ENCODE data around the gene RANBP6. TPM values are rescaled to one million over a fixed set of nuclear protein-coding genes. Genes with fewer than 3 reads are reported as not detected.

Gene RANBP6
- total RNA-seq, 6 experiments from 2014 or later, result 6.2 to 11.7 (median 8.4) TPM

DNA sequence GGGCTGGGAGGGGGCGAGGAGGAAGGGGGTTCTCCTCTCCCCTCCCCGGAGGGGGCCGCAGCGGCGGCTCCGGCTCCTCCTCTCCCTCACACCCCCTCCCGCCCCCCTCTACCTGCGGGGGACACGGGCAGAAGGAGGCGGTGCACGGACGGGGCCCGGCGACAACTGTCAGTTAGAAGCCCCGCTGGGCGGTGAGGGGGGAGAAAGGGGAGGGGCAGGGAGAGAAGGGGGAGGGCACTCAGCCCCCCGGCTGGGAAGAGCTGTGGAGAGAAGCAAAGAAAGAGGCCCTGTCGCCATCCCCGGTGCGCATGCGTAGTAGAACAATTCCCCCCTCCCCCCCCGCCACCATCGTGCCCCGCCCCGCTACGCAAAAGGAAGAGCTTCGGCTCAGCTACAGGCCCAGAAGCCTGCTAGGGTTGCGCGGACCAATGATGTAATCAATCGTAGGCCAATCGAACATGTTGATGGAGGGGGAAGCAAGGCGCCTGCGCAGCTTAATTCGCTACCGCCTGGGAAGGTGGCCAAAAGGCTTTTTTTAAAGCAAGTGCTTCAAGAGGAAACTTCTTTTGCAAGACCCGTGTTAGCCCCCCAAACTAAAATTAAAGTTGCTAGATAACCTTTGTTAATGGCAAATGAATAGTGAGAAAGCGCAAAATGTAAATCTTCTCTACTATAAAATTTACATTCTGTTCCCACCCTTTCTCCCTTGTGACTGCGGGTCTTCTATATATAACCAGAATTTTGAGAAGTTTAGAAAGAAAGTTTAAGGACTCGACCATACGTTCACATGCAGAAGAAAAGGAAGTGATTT is 7.0 kb downstream of the RANBP6 start:
- whole genome bisulfite sequencing (ENCODE audit: insufficient coverage, low coverage, low lambda C conversion rate, missing lambda C conversion rate), result under 1% methylated on average over 17 of the region's 40 CpGs
- intact Hi-C loops (cut with DNase I), result no loop called here
- no peaks in the 10 kb centered on the region for H3K9me3 ChIP-seq
- ATAC-seq (peak; percentile 89 to 93 (median 90)), DNase-seq (peak; percentile 94 to 96 (median 95))
- H3K4me3 ChIP-seq, result peak overlapping the region; percentile 74 to 84 (median 81)
- no peaks in the 10 kb centered on the region for H3K27me3 ChIP-seq
- peaks cover 0 to 6% (median 0%) of the 10 kb centered on the region in 4 donors for H3K36me3 ChIP-seq
- TF ChIP-seq, protein P1, sequence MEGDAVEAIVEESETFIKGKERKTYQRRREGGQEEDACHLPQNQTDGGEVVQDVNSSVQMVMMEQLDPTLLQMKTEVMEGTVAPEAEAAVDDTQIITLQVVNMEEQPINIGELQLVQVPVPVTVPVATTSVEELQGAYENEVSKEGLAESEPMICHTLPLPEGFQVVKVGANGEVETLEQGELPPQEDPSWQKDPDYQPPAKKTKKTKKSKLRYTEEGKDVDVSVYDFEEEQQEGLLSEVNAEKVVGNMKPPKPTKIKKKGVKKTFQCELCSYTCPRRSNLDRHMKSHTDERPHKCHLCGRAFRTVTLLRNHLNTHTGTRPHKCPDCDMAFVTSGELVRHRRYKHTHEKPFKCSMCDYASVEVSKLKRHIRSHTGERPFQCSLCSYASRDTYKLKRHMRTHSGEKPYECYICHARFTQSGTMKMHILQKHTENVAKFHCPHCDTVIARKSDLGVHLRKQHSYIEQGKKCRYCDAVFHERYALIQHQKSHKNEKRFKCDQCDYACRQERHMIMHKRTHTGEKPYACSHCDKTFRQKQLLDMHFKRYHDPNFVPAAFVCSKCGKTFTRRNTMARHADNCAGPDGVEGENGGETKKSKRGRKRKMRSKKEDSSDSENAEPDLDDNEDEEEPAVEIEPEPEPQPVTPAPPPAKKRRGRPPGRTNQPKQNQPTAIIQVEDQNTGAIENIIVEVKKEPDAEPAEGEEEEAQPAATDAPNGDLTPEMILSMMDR (IDR thresholded peaks at IDR 0.05), result no peak
- TF ChIP-seq POLR2A (IDR thresholded peaks at IDR 0.05), result no peak
- peaks cover 0 to 17% (median 7%) of the 10 kb centered on the region in 4 donors for H3K4me1 ChIP-seq
- peak overlapping the region; percentile 83 to 95 (median 90) for H3K27ac ChIP-seq

DNA sequence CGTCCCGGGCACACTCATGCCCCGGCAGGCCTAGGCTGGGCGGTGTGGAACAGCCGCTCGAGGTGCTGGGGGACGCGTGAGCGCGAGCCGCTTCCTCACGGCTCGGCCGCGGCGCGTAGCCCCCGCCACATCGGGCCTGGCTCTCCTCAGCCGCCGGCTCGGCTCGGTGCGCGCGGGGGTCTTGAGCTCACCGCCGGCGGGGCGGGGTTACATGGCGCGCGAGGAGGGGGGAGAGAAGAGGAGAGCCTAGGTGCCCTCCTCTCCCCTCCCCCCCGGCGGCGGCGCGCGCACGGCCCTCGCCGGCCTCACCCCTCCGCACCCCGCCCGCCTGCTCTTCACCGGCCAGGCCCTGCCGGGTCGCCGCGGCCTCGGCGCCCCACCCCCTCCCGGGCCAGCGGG is 7.7 kb downstream of the RANBP6 start:
- H3K36me3 ChIP-seq, result peaks cover 0 to 6% (median 0%) of the 10 kb centered on the region in 4 donors
- TF ChIP-seq POLR2A (IDR thresholded peaks at IDR 0.05), result peak; percentile 24
- TF ChIP-seq, protein P1 (IDR thresholded peaks at IDR 0.05), result no peak
- intact Hi-C loops (cut with DNase I), result no loop called here
- peak overlapping the region; percentile 83 to 95 (median 90) for H3K27ac ChIP-seq
- H3K4me1 ChIP-seq, result peaks cover 0 to 17% (median 7%) of the 10 kb centered on the region in 4 donors
- H3K9me3 ChIP-seq, result no peaks in the 10 kb centered on the region
- no peaks in the 10 kb centered on the region for H3K27me3 ChIP-seq
- H3K4me3 ChIP-seq, result peak overlapping the region; percentile 74 to 84 (median 81)
- no CpG with 5 or more reads among the region's 54 CpGs for WGBS (ENCODE audit: insufficient coverage, low coverage, low lambda C conversion rate, missing lambda C conversion rate)
- peak; percentile 60 to 84 (median 72) for ATAC-seq
- peak; percentile 82 to 87 (median 84) for DNase-seq

DNA sequence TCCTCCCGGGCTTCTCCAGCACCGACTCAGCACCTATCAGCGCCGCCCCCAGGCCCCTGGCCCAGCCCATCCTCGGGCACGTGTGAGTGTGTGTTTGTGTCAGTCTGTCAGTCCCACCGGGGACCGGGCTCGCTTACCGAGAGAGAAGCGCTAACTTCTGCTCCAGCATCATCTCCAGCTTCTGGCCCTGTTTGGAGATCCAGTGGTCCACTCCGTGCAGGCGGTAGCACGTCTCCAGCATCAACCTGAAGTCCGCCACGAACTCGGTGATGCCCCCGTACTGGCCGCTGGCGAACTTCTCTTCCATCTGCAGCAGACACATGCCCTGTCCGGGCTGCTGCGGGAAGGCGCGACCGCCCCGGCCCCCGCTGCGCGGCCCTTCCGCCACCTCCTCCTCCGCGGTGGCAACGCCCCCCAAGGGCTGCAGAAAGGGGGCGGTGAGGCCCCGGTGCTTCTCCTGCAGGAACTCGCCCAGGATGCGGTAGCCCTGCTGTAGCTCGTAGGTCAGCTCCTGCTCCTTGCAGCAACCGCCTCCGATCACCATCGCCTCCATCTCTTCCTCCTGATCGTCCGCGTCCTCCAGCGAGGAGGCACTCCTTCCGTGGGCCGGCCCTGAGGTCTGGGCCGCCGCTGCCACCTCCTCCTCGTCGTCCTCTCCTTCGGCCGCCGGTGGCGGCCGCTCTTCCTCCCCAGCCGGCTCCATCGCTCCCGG is 8.2 kb downstream of the RANBP6 start:
- Histone ChIP-seq H3K27me3 (no peaks in the 10 kb centered on the region), H3K36me3 (peaks cover 0 to 6% (median 0%) of the 10 kb centered on the region in 4 donors), H3K27ac (peak overlapping the region; percentile 83 to 95 (median 90)), H3K4me3 (peak overlapping the region; percentile 74 to 84 (median 81)), H3K4me1 (peaks cover 0 to 17% (median 7%) of the 10 kb centered on the region in 4 donors), H3K9me3 (no peaks in the 10 kb centered on the region)
- 0% methylated on average over 28 of the region's 59 CpGs for WGBS (ENCODE audit: insufficient coverage, low coverage, low lambda C conversion rate, missing lambda C conversion rate)
- DNase-seq (peak; percentile 91 to 94 (median 92)), ATAC-seq (peak; percentile 76 to 89 (median 83))
- intact Hi-C loops (cut with DNase I), result no loop called here
- TF ChIP-seq POLR2A (IDR thresholded peaks at IDR 0.05), result no peak
- TF ChIP-seq, protein P1 (IDR thresholded peaks at IDR 0.05), result no peak

DNA sequence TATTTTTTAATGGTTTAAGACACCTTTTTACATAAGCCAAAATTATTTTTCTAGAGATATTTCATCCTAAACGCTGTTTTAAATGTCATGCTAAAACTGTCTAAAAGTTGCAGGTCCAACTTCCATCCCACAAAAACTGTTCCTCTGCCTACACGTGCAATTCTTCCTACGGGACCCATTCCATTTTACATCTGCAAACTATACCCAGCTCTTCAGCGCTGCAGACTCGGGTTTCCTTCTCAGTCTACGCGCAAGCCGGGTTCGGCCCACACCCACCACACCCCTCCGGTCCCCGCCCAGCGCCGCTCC is 8.7 kb downstream of the RANBP6 start:
- WGBS (ENCODE audit: insufficient coverage, low coverage, low lambda C conversion rate, missing lambda C conversion rate), result 2% methylated on average over 10 of the region's 13 CpGs
- Histone ChIP-seq H3K36me3 (peaks cover 0 to 6% (median 0%) of the 10 kb centered on the region in 4 donors), H3K27ac (peak overlapping the region in 1 of 3 donors; percentile 90), H3K4me1 (peaks cover 0 to 17% (median 7%) of the 10 kb centered on the region in 4 donors), H3K9me3 (no peaks in the 10 kb centered on the region), H3K4me3 (peak overlapping the region; percentile 74 to 84 (median 81)), H3K27me3 (no peaks in the 10 kb centered on the region)
- TF ChIP-seq POLR2A (IDR thresholded peaks at IDR 0.05), result no peak
- TF ChIP-seq, protein P1 (IDR thresholded peaks at IDR 0.05), result no peak
- no peak for ATAC-seq
- intact Hi-C loops (cut with DNase I), result no loop called here
- DNase-seq, result no peak

Data from right lobe of liver (tissue), 6 donors.